Measurements from ENCODE around the gene C1QTNF3.
A peak's percentile ranks its signal among the peaks of the same experiment; 100 is the strongest.

Gene C1QTNF3

GRCh38 chr5:34003941-34004340, 39.1 kb downstream of the C1QTNF3 start:
- Histone ChIP-seq H3K4me3 (replicated peaks; ENCODE audit: low read depth, low read length) (no peak overlapping the region), H3K36me3 (ENCODE audit: control insufficient read depth, insufficient read depth, low read length) (peaks cover 3% of the 10 kb centered on the region), H3K27me3 (replicated peaks; ENCODE audit: control insufficient read depth, insufficient read depth, low read length) (no peaks in the 10 kb centered on the region)
- TF ChIP-seq CTCF (IDR thresholded peaks at IDR 0.05; ENCODE audit: insufficient read depth, low read length, poor library complexity, severe bottlenecking), result no peak
- DNase-seq (ENCODE audit: extremely low read depth, insufficient read length), result no peak

- Histone ChIP-seq H3K4me3 (replicated peaks; ENCODE audit: low read depth, low read length) (no peak overlapping the region), H3K36me3 (ENCODE audit: control insufficient read depth, insufficient read depth, low read length) (peaks cover 3% of the 10 kb centered on the region), H3K27me3 (replicated peaks; ENCODE audit: control insufficient read depth, insufficient read depth, low read length) (no peaks in the 10 kb centered on the region)
- no peak for DNase-seq (ENCODE audit: extremely low read depth, insufficient read length)
- TF ChIP-seq CTCF (IDR thresholded peaks at IDR 0.05; ENCODE audit: insufficient read depth, low read length, poor library complexity, severe bottlenecking), result no peak
Observed at GRCh38 chr5:34002629-34003328, 40.2 kb downstream of the C1QTNF3 start.

DNA sequence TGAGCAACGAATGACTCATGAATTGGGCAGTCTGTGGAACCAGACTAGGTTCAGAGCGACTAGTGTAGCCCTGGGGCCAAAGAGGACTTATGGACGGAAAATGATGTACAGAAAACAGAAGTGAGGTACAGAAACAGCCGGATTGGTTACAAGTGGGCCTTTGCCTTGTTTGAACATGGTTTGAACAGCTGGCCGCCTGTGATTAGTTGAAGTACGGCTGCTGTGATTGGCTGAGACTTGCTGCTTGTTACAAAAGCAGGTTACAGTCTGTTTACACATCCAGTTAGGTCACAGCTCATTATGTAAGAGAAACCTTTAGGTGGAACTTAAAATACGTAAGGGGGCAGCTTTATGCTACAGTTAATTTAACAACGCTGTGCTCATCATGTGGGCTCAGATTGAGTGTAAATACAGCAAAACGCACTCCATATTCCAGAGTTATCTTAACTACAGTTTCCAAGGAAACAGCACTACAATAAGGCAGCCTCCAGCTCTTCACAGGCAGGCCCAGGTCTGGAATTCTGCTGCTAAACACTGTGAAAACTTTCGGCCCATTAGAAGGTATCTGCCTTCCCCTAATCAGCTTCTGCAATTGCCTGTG, 41.7 kb downstream of the C1QTNF3 start:
- DNase-seq (ENCODE audit: extremely low read depth, insufficient read length), result no peak
- TF ChIP-seq CTCF (IDR thresholded peaks at IDR 0.05; ENCODE audit: insufficient read depth, low read length, poor library complexity, severe bottlenecking), result no peak

GRCh38 chr5:33999978-34000377, 43.0 kb downstream of the C1QTNF3 start:
- TF ChIP-seq CTCF (IDR thresholded peaks at IDR 0.05; ENCODE audit: insufficient read depth, low read length, poor library complexity, severe bottlenecking), result no peak
- Histone ChIP-seq H3K36me3 (ENCODE audit: control insufficient read depth, insufficient read depth, low read length) (peaks cover 3% of the 10 kb centered on the region), H3K4me3 (replicated peaks; ENCODE audit: low read depth, low read length) (no peak overlapping the region), H3K27me3 (replicated peaks; ENCODE audit: control insufficient read depth, insufficient read depth, low read length) (no peaks in the 10 kb centered on the region)
- DNase-seq (ENCODE audit: extremely low read depth, insufficient read length), result no peak

More for the DNA sequence above, 41.7 kb downstream of the C1QTNF3 start:
- Histone ChIP-seq H3K36me3 (ENCODE audit: control insufficient read depth, insufficient read depth, low read length) (peaks cover 3% of the 10 kb centered on the region), H3K4me3 (replicated peaks; ENCODE audit: low read depth, low read length) (no peak overlapping the region), H3K27me3 (replicated peaks; ENCODE audit: control insufficient read depth, insufficient read depth, low read length) (no peaks in the 10 kb centered on the region)

- H3K4me3 ChIP-seq (replicated peaks; ENCODE audit: low read depth, low read length), result no peak overlapping the region
- DNase-seq (ENCODE audit: extremely low read depth, insufficient read length), result no peak
Observed at GRCh38 chr5:33997331-33997983, 45.6 kb downstream of the C1QTNF3 start.

More at GRCh38 chr5:33997331-33997983, 45.6 kb downstream of the C1QTNF3 start:
- peaks cover under 1% of the 10 kb centered on the region; the same call in 1 of the 2 replicates for H3K36me3 ChIP-seq (ENCODE audit: control insufficient read depth, insufficient read depth, low read length)
- peak; percentile 68 for TF ChIP-seq CTCF (IDR thresholded peaks at IDR 0.05; ENCODE audit: insufficient read depth, low read length, poor library complexity, severe bottlenecking)
- no peaks in the 10 kb centered on the region for H3K27me3 ChIP-seq (replicated peaks; ENCODE audit: control insufficient read depth, insufficient read depth, low read length)

Measured in GM06990 (cell line).